ENCODE results near the gene RPTOR. TPM values are rescaled to one million over a fixed set of nuclear protein-coding genes. Genes with fewer than 3 reads are reported as not detected.
A peak's percentile ranks its signal among the peaks of the same experiment; 100 is the strongest.

Gene RPTOR
- total and polyA plus RNA-seq, 12 donors, result 7.9 to 30.3 (median 25.6) TPM

- Histone ChIP-seq H3K4me1 (peaks cover 5 to 31% (median 17%) of the 10 kb centered on the region in 9 donors), H3K9me3 (peaks cover 0 to 4% (median 0%) of the 10 kb centered on the region in 11 donors), H3K27ac (peak overlapping the region in 4 of 10 donors; percentile 13 to 53 (median 30)), H3K4me3 (no peak overlapping the region), H3K36me3 (peaks cover 0 to 42% (median 21%) of the 10 kb centered on the region in 9 donors), H3K27me3 (no peaks in the 10 kb centered on the region)
- 84 to 85% methylated on average over 33 of the region's 33 CpGs for WGBS, 2 donors
- intact Hi-C loops (cut with DNase I), result no loop called here
- ATAC-seq, result peak in 3 of 8 donors; percentile 3 to 16 (median 6)
- DNase-seq, result peak in 1 of 2 donors; percentile 33
- peak in 1 of 9 donors; percentile 11 for TF ChIP-seq CTCF (IDR thresholded peaks at IDR 0.05)
Observed at GRCh38 chr17:80941743-80942422, 397.2 kb downstream of the RPTOR start.

- peak; percentile 91 to 93 for DNase-seq
- H3K27me3 ChIP-seq, result no peaks in the 10 kb centered on the region
- 57 to 61% methylated on average over 38 of the region's 38 CpGs for WGBS, 2 donors
- peak; percentile 87 to 94 (median 91) for ATAC-seq
- TF ChIP-seq CTCF (IDR thresholded peaks at IDR 0.05), result peak in 6 of 9 donors; percentile 8 to 46 (median 28)
- intact Hi-C loops (cut with DNase I), result no loop called here
- H3K4me3 ChIP-seq, result no peak overlapping the region
- peak overlapping the region in 4 of 10 donors; percentile 13 to 53 (median 18) for H3K27ac ChIP-seq
- peaks cover 0 to 4% (median 0%) of the 10 kb centered on the region in 11 donors for H3K9me3 ChIP-seq
- H3K4me1 ChIP-seq, result peaks cover 5 to 31% (median 17%) of the 10 kb centered on the region in 9 donors
- peaks cover 0 to 50% (median 21%) of the 10 kb centered on the region in 9 donors for H3K36me3 ChIP-seq
Observed at GRCh38 chr17:80942423-80943345, 398.0 kb downstream of the RPTOR start.

- 93 to 97% methylated on average over 17 of the region's 17 CpGs for WGBS, 2 donors
- no peak for ATAC-seq
- no peak overlapping the region for H3K4me3 ChIP-seq
- H3K36me3 ChIP-seq, result peaks cover 0 to 56% (median 21%) of the 10 kb centered on the region in 9 donors
- no peak overlapping the region for H3K27ac ChIP-seq
- H3K4me1 ChIP-seq, result peaks cover 5 to 24% (median 17%) of the 10 kb centered on the region in 9 donors
- intact Hi-C loops (cut with DNase I), result no loop called here
- TF ChIP-seq CTCF (IDR thresholded peaks at IDR 0.05), result no peak
- peaks cover 0 to 4% (median 0%) of the 10 kb centered on the region in 11 donors for H3K9me3 ChIP-seq
- H3K27me3 ChIP-seq, result no peaks in the 10 kb centered on the region
- no peak for DNase-seq
Observed at GRCh38 chr17:80943346-80944145, 398.9 kb downstream of the RPTOR start.
